ENCODE data around the gene URGCP. TPM values are rescaled to one million over a fixed set of nuclear protein-coding genes. Genes with fewer than 3 reads are reported as not detected.
A peak's percentile ranks its signal among the peaks of the same experiment; 100 is the strongest.

Gene URGCP
- total and polyA plus RNA-seq, 2 of the 4 experiments (the other 2 are of a cell fraction), result 22.0 to 25.5 TPM

GRCh38 chr7:43904533-43905208 lies 1.7 kb downstream of the URGCP start:
- Histone ChIP-seq H3K4me2 (ENCODE audit: low read depth, low read length) (peak overlapping the region; percentile 99; the same call in 1 of the 2 replicates), H2BK120ac (ENCODE audit: low read depth, low read length) (no peak overlapping the region), H2AK5ac (ENCODE audit: low read depth, low read length) (no peak overlapping the region), H4K91ac (ENCODE audit: insufficient read depth, low read depth, low read length) (no peak overlapping the region), H2BK15ac (ENCODE audit: low read depth, low read length) (no peak overlapping the region), H3K4me3 (ENCODE audit: insufficient read depth, low read depth, low read length) (no peak overlapping the region), H4K5ac (ENCODE audit: low read depth, low read length) (no peak overlapping the region), H3K27me3 (ENCODE audit: control insufficient read depth, insufficient read depth, low read length) (no peaks in the 10 kb centered on the region), H3K4ac (ENCODE audit: low read depth, low read length) (0 out of 2 replicates have a peak overlapping the region, but pooled peaks have one; percentile 58), H3K9me3 (ENCODE audit: control insufficient read depth, insufficient read depth, low read length) (no peaks in the 10 kb centered on the region), H4K8ac (ENCODE audit: low read depth in 2 of 2, low read length in 2 of 2) (no peak overlapping the region), H3K23ac (ENCODE audit: low read depth, low read length) (peak overlapping the region; percentile 11), H4K20me1 (ENCODE audit: insufficient read depth, low read length) (peaks cover 44% of the 10 kb centered on the region), H3K79me1 (ENCODE audit: low read depth in 1 of 2, low read length in 2 of 2) (peaks cover 37 to 60% of the 10 kb centered on the region in 2 experiments; a peak in 3 of 4 replicates), H2AFZ (replicated peaks; ENCODE audit: low read length, poor library complexity) (no peak overlapping the region), H3K18ac (ENCODE audit: low read depth, low read length) (no peak overlapping the region), H3K4me1 (ENCODE audit: control insufficient read depth, insufficient read depth, low read length) (peaks cover 7% of the 10 kb centered on the region), H3K56ac (ENCODE audit: extremely low read depth, insufficient read depth, low read length) (no peak overlapping the region), H3K9me1 (ENCODE audit: insufficient read depth, low read length) (peaks cover 29% of the 10 kb centered on the region), H2BK20ac (ENCODE audit: low read depth, low read length) (no peak overlapping the region), H3K27ac (ENCODE audit: insufficient read depth, low read length) (no peak overlapping the region), H2AK9ac (replicated peaks; ENCODE audit: low read depth, low read length, poor library complexity) (peak overlapping the region; percentile 44), H3K9ac (ENCODE audit: low read depth, low read length) (0 out of 2 replicates have a peak overlapping the region, but pooled peaks have one; percentile 82), H2BK5ac (ENCODE audit: low read depth, low read length, poor library complexity, severe bottlenecking) (no peak overlapping the region), H3K36me3 (ENCODE audit: control insufficient read depth, insufficient read depth, low read length) (no peaks in the 10 kb centered on the region; the same call in 1 of the 2 replicates), H3K14ac (replicated peaks; ENCODE audit: low read depth, low read length) (peak overlapping the region; percentile 74; the same call in 1 of the 2 replicates)
- POLR2A ChIA-PET (ENCODE audit: unreplicated experiment), result no interaction called here
- BruUV-seq (replicated peaks), result no TSS peak
- peak; percentile 48 for DNase-seq
- ATAC-seq (ENCODE audit: low read depth), result no peak
- dilution Hi-C loops (cut with HindIII; ENCODE audit: low sequenced_read_pairs, unreplicated experiment), result no loop called here
- TF ChIP-seq CEBPB (IDR thresholded peaks at IDR 0.05; ENCODE audit: low read depth, low read length) (peak; percentile 61; the same call in 1 of the 2 replicates), RAD21 (IDR thresholded peaks at IDR 0.05; ENCODE audit: low read length) (no peak)
- 100% methylated on average over 1 of the region's 5 CpGs; no CpG with 5 or more reads in 1 of the 2 experiments for WGBS, 2 experiments (ENCODE audit: extremely low coverage in 2 of 2, insufficient read length in 1 of 2)
- CTCF ChIA-PET, result no interaction called here
- intact Hi-C loops (cut with micrococcal nuclease), result loop anchor here (2.0 kb wide), 1 partner anchor 32 kb away; no protein-coding TSS in a partner anchor
- in situ Hi-C loops (cut with MboI; ENCODE audit: low sequenced_read_pairs), result no loop called here
